Fibroblast of lung (primary cell): ENCODE results near the gene SH3TC1.

Experiments
- CTCF ChIP-seq, 2 donors: IDR thresholded peaks in 1 of 2; conservative IDR thresholded peaks in 1 of 2; 1 replicate in 1 of 2; 2 replicates in 1 of 2; pipeline ENCODE4 v1.5.1; 2011 to 2012; ENCODE audit warnings: low read length in 2 of 2, control low read depth in 1 of 2, inconsistent platforms in 1 of 2, low read depth in 1 of 2, mild to moderate bottlenecking in 1 of 2
- EZH2 ChIP-seq: IDR thresholded peaks from 2 replicates; pipeline ENCODE4 v1.5.1; 2012; ENCODE audit warnings: low read length, control low read depth, mild to moderate bottlenecking; ENCODE audit errors: missing control alignments

GRCh38 chr4:8232748-8233147, 33.7 kb downstream of the SH3TC1 start:
- TF ChIP-seq CTCF (conservative IDR thresholded peaks at IDR 0.05 in 1 of 2, IDR thresholded peaks at IDR 0.05 in 1 of 2; ENCODE audit: low read depth in 1 of 2, low read length in 2 of 2) (no peak), EZH2 (no peak)
